NT2/D1 (cell line): ENCODE results near the gene CXCL12.

Source experiments
- DNase-seq: peaks from one replicate; pipeline ENCODE4 v3.0.0-alpha.2; 2011; ENCODE audit warnings: low read depth, low spot score
- H3K27me3 ChIP-seq: 2 replicates; pipeline ENCODE4 v1.6.0; 2011; ENCODE audit warnings: mild to moderate bottlenecking; ENCODE audit not compliant: insufficient read length, insufficient read depth
- H3K36me3 ChIP-seq: 2 replicates; pipeline ENCODE4 v1.6.1; 2011; ENCODE audit warnings: mild to moderate bottlenecking, low read length, mixed read lengths; ENCODE audit not compliant: insufficient read depth, insufficient read length
- H3K4me1 ChIP-seq: 2 replicates; pipeline ENCODE4 v1.5.1; 2011; ENCODE audit not compliant: insufficient read depth, insufficient read length
- H3K4me3 ChIP-seq: 2 replicates; pipeline ENCODE4 v1.5.1; 2011; ENCODE audit warnings: low read depth; ENCODE audit not compliant: insufficient read length
- H3K9ac ChIP-seq: 2 replicates; pipeline ENCODE4 v1.6.0; 2011; ENCODE audit warnings: low read depth; ENCODE audit not compliant: insufficient read length
- H3K9me3 ChIP-seq: 2 replicates; pipeline ENCODE4 v1.5.1; 2011; ENCODE audit warnings: mild to moderate bottlenecking, low read length; ENCODE audit not compliant: insufficient read depth
- SUZ12 ChIP-seq: IDR thresholded peaks from 2 replicates; pipeline ENCODE4 v1.6.1; 2011; ENCODE audit not compliant: insufficient read length, insufficient read depth; ENCODE audit errors: extremely low read depth
- YY1 ChIP-seq: IDR thresholded peaks from 2 replicates; pipeline ENCODE4 v1.6.1; 2011; ENCODE audit not compliant: insufficient read length, insufficient read depth
- ZNF274 ChIP-seq: IDR thresholded peaks from 2 replicates; pipeline ENCODE4 v1.6.1; 2011; ENCODE audit warnings: mild to moderate bottlenecking, low read depth, low read length

The CXCL12 gene

GRCh38 chr10:44352316-44353127 is 32.4 kb downstream of the CXCL12 start:
- Histone ChIP-seq H3K36me3 (no peaks in the 10 kb centered on the region), H3K4me3 (no peak overlapping the region), H3K9ac (no peak overlapping the region), H3K9me3 (no peaks in the 10 kb centered on the region), H3K4me1 (peaks cover 7% of the 10 kb centered on the region), H3K27me3 (no peaks in the 10 kb centered on the region)
- DNase-seq: no peak
- TF ChIP-seq ZNF274 (no peak), YY1 (no peak), SUZ12 (no peak)

GRCh38 chr10:44348496-44348895 is 36.4 kb downstream of the CXCL12 start:
- TF ChIP-seq SUZ12: no peak
- TF ChIP-seq ZNF274: no peak
- no peak for TF ChIP-seq YY1
- no peak for DNase-seq
- peaks cover 4% of the 10 kb centered on the region for H3K4me1 ChIP-seq

GRCh38 chr10:44347609-44348400 is 37.1 kb downstream of the CXCL12 start:
- H3K4me3 ChIP-seq: no peak overlapping the region

More at GRCh38 chr10:44348496-44348895, 36.4 kb downstream of the CXCL12 start:
- Histone ChIP-seq H3K9ac (no peak overlapping the region), H3K36me3 (no peaks in the 10 kb centered on the region), H3K9me3 (no peaks in the 10 kb centered on the region), H3K4me3 (no peak overlapping the region), H3K27me3 (no peaks in the 10 kb centered on the region)

GRCh38 chr10:44344727-44345126 is 40.2 kb downstream of the CXCL12 start:
- H3K4me3 ChIP-seq: no peak overlapping the region
- no peaks in the 10 kb centered on the region for H3K9me3 ChIP-seq
- no peak overlapping the region for H3K9ac ChIP-seq
- TF ChIP-seq YY1 (no peak), SUZ12 (no peak), ZNF274 (no peak)
- no peak for DNase-seq
- H3K27me3 ChIP-seq: no peaks in the 10 kb centered on the region
- no peaks in the 10 kb centered on the region for H3K36me3 ChIP-seq
- no peaks in the 10 kb centered on the region for H3K4me1 ChIP-seq

More at GRCh38 chr10:44347609-44348400, 37.1 kb downstream of the CXCL12 start:
- Histone ChIP-seq H3K9me3 (no peaks in the 10 kb centered on the region), H3K9ac (no peak overlapping the region), H3K36me3 (no peaks in the 10 kb centered on the region), H3K27me3 (no peaks in the 10 kb centered on the region), H3K4me1 (peaks cover 4% of the 10 kb centered on the region)
- DNase-seq: no peak
- TF ChIP-seq YY1: no peak
- TF ChIP-seq ZNF274: no peak
- no peak for TF ChIP-seq SUZ12

- no peaks in the 10 kb centered on the region for H3K9me3 ChIP-seq
Measured at GRCh38 chr10:44343843-44344242, 41.1 kb downstream of the CXCL12 start.

GRCh38 chr10:44341886-44342285 is 43.0 kb downstream of the CXCL12 start:
- no peak overlapping the region for H3K9ac ChIP-seq
- no peak overlapping the region for H3K4me3 ChIP-seq
- no peaks in the 10 kb centered on the region for H3K9me3 ChIP-seq
- no peak for DNase-seq
- H3K36me3 ChIP-seq: no peaks in the 10 kb centered on the region
- no peak for TF ChIP-seq ZNF274
- no peak for TF ChIP-seq YY1
- no peak for TF ChIP-seq SUZ12
- H3K4me1 ChIP-seq: no peaks in the 10 kb centered on the region
- no peaks in the 10 kb centered on the region for H3K27me3 ChIP-seq

More at GRCh38 chr10:44343843-44344242, 41.1 kb downstream of the CXCL12 start:
- H3K4me3 ChIP-seq: no peak overlapping the region
- TF ChIP-seq YY1 (no peak), ZNF274 (no peak), SUZ12 (no peak)
- DNase-seq: no peak
- no peaks in the 10 kb centered on the region for H3K27me3 ChIP-seq
- no peaks in the 10 kb centered on the region for H3K4me1 ChIP-seq
- no peak overlapping the region for H3K9ac ChIP-seq
- no peaks in the 10 kb centered on the region for H3K36me3 ChIP-seq

- TF ChIP-seq SUZ12 (no peak), ZNF274 (no peak), YY1 (no peak)
- DNase-seq: no peak
- no peaks in the 10 kb centered on the region for H3K9me3 ChIP-seq
- no peaks in the 10 kb centered on the region for H3K27me3 ChIP-seq
- H3K9ac ChIP-seq: no peak overlapping the region
- no peaks in the 10 kb centered on the region for H3K36me3 ChIP-seq
- H3K4me1 ChIP-seq: no peaks in the 10 kb centered on the region
- H3K4me3 ChIP-seq: no peak overlapping the region
Measured at GRCh38 chr10:44340557-44340956, 44.3 kb downstream of the CXCL12 start.
